ENCODE results near the gene BABAM2.

Gene BABAM2

GRCh38 chr2:28366496-28367282 is 476.2 kb downstream of the BABAM2 start:
- peak; percentile 87 for DNase-seq
- peaks cover 36% of the 10 kb centered on the region for H3K4me1 ChIP-seq (ENCODE audit: insufficient read depth, low read length)
- H3K36me3 ChIP-seq (ENCODE audit: insufficient read depth, low read length) = no peaks in the 10 kb centered on the region
- H3K27ac ChIP-seq (ENCODE audit: low read length) = peak overlapping the region; percentile 30; the same call in 1 of the 2 replicates
- no peak overlapping the region for H3K9ac ChIP-seq (ENCODE audit: low read depth, low read length)
- peak overlapping the region in 1 of 2 experiments; percentile 8; a peak in 1 of 4 replicates for H3K4me3 ChIP-seq (ENCODE audit: low read depth in 1 of 2, low read length in 2 of 2)
- TF ChIP-seq EZH2 (IDR thresholded peaks at IDR 0.05; ENCODE audit: borderline replicate concordance, low read depth, low read length, severe bottlenecking) (no peak), CTCF (IDR thresholded peaks at IDR 0.05; ENCODE audit: borderline replicate concordance, extremely low read depth, low read length, poor library complexity, severe bottlenecking) (no peak)
- H4K20me1 ChIP-seq (ENCODE audit: insufficient read depth, low read length) = peaks cover 8% of the 10 kb centered on the region; the same call in 1 of the 2 replicates
- H3K9me3 ChIP-seq (ENCODE audit: insufficient read depth, low read length, severe bottlenecking) = no peaks in the 10 kb centered on the region
- H3K27me3 ChIP-seq (ENCODE audit: insufficient read depth, low read length, poor library complexity) = no peaks in the 10 kb centered on the region
- H3K79me2 ChIP-seq (ENCODE audit: insufficient read depth, low read length) = no peaks in the 10 kb centered on the region
- H3K4me2 ChIP-seq (ENCODE audit: insufficient read depth, low read length) = peak overlapping the region; percentile 49
- peak; percentile 95 for ATAC-seq (ENCODE audit: insufficient read depth, low read depth)
- H2AFZ ChIP-seq (ENCODE audit: low read depth, low read length) = no peak overlapping the region

- no peak for ATAC-seq (ENCODE audit: insufficient read depth, low read depth)
- no peak for DNase-seq
- Histone ChIP-seq H3K9ac (ENCODE audit: low read depth, low read length) (no peak overlapping the region), H3K9me3 (ENCODE audit: insufficient read depth, low read length, severe bottlenecking) (no peaks in the 10 kb centered on the region), H3K36me3 (ENCODE audit: insufficient read depth, low read length) (no peaks in the 10 kb centered on the region), H3K4me2 (ENCODE audit: insufficient read depth, low read length) (no peak overlapping the region), H3K27me3 (ENCODE audit: insufficient read depth, low read length, poor library complexity) (no peaks in the 10 kb centered on the region), H2AFZ (ENCODE audit: low read depth, low read length) (no peak overlapping the region), H4K20me1 (ENCODE audit: insufficient read depth, low read length) (peaks cover 8% of the 10 kb centered on the region; the same call in 1 of the 2 replicates), H3K27ac (ENCODE audit: low read length) (no peak overlapping the region), H3K79me2 (ENCODE audit: insufficient read depth, low read length) (no peaks in the 10 kb centered on the region), H3K4me1 (ENCODE audit: insufficient read depth, low read length) (peaks cover 36% of the 10 kb centered on the region), H3K4me3 (ENCODE audit: low read depth in 1 of 2, low read length in 2 of 2) (no peak overlapping the region)
- TF ChIP-seq EZH2 (IDR thresholded peaks at IDR 0.05; ENCODE audit: borderline replicate concordance, low read depth, low read length, severe bottlenecking) = no peak
- no peak for TF ChIP-seq CTCF (IDR thresholded peaks at IDR 0.05; ENCODE audit: borderline replicate concordance, extremely low read depth, low read length, poor library complexity, severe bottlenecking)
Observed at GRCh38 chr2:28367667-28368356, 477.3 kb downstream of the BABAM2 start.

- peaks cover 8% of the 10 kb centered on the region; the same call in 1 of the 2 replicates for H4K20me1 ChIP-seq (ENCODE audit: insufficient read depth, low read length)
- no peak overlapping the region for H2AFZ ChIP-seq (ENCODE audit: low read depth, low read length)
- ATAC-seq (ENCODE audit: insufficient read depth, low read depth) = no peak
- H3K27me3 ChIP-seq (ENCODE audit: insufficient read depth, low read length, poor library complexity) = no peaks in the 10 kb centered on the region
- no peaks in the 10 kb centered on the region for H3K9me3 ChIP-seq (ENCODE audit: insufficient read depth, low read length, severe bottlenecking)
- H3K4me1 ChIP-seq (ENCODE audit: insufficient read depth, low read length) = peaks cover 36% of the 10 kb centered on the region
- TF ChIP-seq CTCF (IDR thresholded peaks at IDR 0.05; ENCODE audit: borderline replicate concordance, extremely low read depth, low read length, poor library complexity, severe bottlenecking) = no peak
- no peak for TF ChIP-seq EZH2 (IDR thresholded peaks at IDR 0.05; ENCODE audit: borderline replicate concordance, low read depth, low read length, severe bottlenecking)
- H3K4me2 ChIP-seq (ENCODE audit: insufficient read depth, low read length) = no peak overlapping the region
- H3K9ac ChIP-seq (ENCODE audit: low read depth, low read length) = no peak overlapping the region
- H3K4me3 ChIP-seq (ENCODE audit: low read depth in 1 of 2, low read length in 2 of 2) = no peak overlapping the region
- DNase-seq = no peak
- no peaks in the 10 kb centered on the region for H3K79me2 ChIP-seq (ENCODE audit: insufficient read depth, low read length)
- no peak overlapping the region for H3K27ac ChIP-seq (ENCODE audit: low read length)
- no peaks in the 10 kb centered on the region for H3K36me3 ChIP-seq (ENCODE audit: insufficient read depth, low read length)
Observed at GRCh38 chr2:28368357-28368798, 477.8 kb downstream of the BABAM2 start.

All from DND-41 (cell line).